GM18868 (cell line): Measurements from ENCODE around the gene PRDM1.
"Not testable (repeated sequence)": the region's sequence is repeated elsewhere in the genome, so short reads cannot be mapped to it uniquely, and the experiment has no call there.

ENCODE experiments used
- ATAC-seq: cut with Tn5 transposase; IDR thresholded peaks from one replicate; pipeline ENCODE4 v1.9.1; 2021; ENCODE audit warnings: mild to moderate bottlenecking, moderate library complexity; ENCODE audit not compliant: unreplicated experiment

The PRDM1 gene

DNA sequence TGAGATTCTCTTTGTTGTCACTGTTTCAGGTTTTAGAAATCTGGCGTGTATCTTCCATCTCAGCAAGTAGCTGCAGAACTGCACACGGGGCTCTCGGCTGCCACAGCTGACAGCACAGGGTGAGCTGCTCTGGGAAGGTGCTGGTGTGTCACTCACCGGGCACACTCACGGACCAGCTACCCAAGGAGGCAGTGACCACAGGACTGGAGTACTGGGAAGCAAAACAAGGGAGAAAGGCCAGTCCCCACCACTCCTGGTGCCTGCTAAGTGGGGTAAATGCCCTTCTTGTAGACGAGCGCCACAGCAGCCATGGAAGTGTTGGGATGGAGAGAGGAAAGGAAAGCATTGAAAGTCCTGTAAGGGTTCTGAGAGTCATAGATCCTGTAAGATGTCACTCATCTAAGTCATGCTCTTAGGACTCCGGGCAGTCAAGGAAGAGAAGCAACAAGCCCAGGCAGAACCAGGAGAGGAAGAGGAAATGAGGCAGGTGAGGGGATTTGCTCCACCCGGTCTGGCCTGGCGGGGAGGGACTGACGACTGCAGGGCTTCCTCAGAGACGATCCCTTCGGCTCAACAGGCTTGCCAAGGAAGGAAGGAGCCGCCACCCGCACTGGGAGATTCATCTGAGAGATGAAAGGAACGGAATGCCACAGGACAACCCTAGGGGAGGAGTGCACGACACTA is 48.1 kb downstream of the PRDM1 start:
- ATAC-seq: no peak

DNA sequence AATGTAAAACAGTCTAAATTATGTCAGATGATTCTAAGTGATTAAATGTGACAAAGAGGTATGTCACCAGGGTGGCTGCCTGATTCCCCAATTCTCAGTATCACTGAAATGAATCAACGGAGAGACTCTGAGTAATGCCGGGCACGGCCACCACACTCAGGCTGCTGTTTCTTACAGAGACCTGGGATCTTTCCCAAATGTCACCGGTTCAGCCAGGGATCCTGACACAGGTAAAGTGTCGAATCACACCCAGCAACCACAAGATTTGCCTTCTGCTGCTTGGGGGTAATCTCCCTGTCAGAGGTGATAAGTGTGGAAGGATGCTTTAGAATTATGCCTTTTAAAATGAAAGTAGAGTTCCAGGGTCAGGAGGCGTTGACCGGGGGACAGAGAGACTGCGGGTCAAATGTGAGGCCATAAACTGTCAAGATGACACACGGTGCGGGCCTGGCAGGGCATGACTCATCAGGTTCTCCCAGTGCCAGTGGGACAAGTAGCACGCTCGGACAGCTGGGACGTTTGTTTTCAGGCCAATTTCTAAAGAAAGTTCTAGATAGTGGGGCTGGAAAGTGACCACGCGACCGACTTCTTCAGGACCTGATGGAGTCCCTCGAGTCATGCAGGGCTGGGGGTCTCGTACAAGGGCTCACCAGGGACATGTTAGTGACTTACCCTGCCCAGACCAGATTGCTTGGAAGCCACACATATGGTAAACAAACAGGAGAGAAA is 48.9 kb downstream of the PRDM1 start:
- no peak for ATAC-seq

DNA sequence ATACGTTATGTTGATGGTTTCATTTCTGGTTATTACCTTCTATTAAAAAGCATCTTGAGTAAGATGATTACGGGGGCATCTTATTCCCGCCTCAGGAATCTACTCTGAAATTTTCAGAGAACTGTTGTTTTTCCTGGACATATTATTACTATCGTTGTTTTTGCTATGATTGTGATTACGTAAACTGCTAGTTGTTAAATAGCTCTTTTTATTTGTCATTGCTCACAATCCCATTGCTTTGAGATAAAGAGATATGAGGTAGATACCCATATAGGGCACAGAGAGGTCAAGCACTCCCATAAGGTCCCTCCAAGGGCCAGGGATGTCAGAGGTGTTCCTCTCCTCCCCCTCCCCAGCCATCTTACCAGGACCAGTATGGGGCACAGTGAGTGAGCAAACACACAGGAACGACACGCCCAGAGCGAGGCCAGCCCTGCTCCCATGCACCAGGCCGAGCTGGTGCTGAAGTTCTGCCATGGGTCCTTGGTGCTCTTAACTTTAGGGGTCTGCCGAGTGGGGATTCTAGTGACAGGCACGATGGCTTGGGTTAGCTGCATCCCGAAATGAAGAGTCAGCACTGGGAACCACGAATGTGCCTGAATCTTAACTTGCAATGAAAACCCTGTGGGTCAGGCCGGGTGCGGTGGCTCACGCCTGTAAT is 49.9 kb downstream of the PRDM1 start:
- no peak for ATAC-seq

DNA sequence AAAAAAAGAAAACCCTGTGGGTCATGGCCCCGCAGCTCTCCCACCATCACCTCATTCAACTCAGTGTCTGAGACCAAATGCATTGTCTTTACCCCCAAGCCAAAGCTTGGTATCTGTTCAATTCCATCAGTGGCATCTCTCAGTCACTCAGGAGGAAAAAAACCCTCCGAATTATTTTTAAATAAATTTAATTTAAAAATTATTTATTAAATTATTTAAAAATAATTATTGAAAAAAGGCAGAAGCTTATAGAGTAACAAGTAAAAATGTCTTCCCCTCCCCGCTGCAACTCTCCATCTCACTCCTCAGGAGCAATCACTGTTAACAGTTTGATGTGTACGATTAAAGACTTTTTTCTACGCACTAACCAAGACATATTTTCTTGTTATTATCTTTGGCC is 50.7 kb downstream of the PRDM1 start:
- ATAC-seq: no peak

DNA sequence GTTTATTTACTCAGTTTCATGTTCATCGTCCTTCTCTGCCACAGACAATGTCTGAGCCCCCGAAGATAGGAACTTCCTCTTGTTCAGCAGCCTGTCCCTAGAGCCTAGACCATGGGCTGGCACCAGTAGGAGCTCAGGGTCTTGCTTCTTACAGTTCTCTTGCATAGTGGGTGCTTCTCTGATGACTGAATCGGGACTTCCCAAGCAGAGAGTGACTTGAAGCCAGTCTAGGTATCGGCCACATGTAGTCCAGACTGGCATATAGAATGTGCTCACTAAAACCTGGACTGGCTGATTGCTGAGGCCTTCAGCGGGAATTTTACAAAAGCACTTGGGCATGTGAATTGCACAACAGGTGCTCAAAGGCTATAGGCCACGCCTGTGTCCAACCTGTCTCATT is 52.0 kb downstream of the PRDM1 start:
- no peak for ATAC-seq

DNA sequence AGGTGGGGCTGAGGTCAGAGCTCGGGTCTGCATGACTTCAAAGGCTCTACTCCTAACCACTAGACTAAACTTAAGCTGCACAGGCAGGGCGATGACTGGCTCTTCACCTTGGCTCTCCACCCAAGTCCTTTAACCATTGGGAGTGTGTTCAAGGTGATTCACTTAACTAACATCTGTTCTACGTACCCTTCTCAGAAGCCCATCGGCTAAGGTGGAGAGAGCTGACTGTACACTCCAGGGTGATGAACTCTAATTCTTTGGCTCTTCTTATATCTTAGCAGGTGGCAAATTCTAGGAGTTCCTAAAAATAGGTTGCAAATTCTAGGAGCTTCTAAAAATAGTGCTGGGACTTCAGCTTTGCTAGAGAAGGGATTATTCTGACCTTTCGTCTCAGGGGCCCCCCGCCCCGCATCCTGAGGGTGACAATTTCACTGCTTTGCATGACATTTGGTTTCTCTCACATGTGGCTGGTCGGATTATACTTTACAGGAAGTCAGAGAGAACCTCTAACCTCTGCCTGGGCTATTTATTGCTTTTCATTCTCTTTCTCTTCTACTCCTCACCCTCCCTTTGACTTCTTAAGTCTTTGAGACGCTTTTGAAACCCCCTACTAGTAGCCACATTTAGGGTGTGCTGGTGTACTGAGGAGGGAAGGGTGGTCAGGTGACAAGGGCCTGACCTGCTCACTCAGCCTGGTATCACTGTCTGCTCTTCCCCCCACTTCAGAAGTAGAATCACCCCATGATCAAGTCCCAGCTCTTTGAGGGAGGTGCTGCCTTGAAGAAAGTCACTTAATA is 55.5 kb downstream of the PRDM1 start:
- peak; percentile 68 for ATAC-seq

DNA sequence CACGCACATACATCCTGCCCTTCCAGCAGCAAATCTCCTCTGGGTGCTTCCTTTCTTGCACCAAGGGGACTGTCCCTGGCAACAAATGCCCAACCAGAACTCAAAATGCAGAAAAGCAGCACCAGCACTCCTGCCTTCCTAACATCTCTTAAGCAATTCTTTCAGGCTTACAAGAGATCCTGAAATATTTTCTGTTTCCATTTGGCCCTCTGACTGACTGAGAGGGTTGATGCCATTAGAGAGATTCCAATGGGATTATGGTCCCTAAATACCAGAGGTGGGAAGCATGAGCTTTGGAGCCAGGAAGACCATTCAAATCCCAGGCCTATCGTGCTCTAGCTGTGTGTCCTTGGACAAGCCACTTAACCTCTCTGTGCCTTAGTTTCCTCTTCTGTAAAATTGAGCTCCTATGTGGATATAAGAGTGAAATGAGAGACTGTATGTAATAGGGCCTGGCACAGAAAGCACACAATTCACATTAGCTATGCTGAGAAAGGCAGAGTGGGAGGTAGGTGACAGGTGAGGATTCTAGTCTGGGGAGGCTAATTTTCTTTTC is 56.8 kb downstream of the PRDM1 start:
- ATAC-seq: no peak

DNA sequence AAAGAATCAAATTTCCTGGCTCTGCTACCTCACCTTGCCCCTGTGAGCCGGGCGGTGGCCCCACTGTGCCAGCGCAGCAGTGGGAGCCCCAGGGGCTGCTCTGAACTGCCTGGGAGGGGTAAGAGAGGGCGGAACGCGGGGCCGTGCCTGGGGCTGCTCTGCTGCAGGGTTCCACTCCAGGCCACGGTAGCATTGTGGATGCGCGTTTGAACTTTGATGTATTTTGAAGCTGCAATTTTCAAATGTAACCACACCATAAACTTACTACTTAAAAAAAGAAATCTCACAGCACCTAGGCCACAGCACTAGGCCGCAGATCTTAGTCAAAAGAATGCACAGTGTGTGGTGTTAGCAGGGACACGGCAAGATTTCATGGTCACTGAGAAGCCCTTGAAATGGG is 57.5 kb downstream of the PRDM1 start:
- ATAC-seq: no peak

DNA sequence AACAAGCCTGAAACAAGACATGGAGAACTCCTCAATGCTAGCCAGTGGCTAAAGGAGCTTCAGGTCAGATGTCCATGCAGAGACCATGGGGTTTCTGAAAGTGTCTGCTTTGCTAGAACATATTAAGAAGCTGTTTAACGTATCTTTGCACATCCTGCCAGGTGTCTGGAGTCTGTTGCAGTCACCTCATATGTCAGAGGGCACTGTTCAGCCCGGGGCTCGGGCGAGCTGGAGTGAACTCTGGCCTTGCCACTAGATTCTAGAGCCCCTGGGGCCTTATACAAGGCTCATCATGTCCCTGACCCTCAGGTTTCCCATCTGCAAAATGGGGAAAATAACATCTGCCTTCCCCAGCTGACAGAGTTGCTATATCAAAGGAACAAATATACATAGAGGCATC is 59.0 kb downstream of the PRDM1 start:
- no peak for ATAC-seq

DNA sequence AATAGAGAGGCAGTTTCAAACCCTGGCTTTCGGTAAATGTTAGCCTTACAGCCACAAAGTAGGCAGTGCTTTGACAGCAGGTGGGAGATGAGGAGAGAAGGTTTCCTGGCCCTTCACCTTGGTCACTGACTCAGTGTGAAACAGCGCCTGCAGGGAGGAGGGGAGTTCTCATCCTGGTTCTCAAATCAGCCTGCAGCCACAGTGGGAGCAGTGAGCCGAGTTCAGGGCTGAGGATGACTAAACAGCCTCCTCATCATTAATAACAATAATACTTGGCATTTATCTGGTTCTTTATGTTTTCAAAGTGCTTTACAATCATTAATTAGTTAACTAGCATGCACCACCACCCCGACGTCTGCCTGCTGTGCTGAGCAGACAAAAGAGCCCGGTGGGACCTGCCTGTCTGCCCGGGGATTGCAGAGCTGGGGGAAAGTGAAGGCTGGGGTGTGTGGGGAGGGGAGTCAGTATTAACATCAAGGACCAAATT is 59.6 kb downstream of the PRDM1 start:
- ATAC-seq: no peak

DNA sequence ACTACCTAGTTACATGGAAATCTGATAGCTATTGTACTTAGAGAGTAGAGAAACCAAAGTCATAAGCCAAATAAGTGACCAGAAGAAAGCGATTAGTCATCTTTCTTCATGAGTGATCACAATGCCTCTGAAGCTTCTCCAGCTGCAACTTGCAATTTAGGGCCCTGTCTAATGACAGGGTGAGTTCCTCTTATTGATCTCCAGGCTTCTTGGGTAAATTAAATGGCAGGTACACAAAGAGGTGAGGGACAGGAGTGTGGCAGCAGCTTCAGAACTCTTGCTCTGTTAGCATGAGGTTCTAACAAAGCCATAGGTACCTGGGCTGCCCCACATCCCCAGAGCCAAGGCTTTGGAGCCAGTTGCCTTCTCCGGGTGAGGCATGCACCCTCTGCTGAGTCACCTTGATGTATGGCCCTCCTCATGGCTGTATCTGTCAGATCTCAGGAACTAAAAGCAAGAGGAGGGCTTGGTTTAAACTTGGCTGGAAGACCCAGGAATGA is 60.8 kb downstream of the PRDM1 start:
- peak; percentile 60 for ATAC-seq

DNA sequence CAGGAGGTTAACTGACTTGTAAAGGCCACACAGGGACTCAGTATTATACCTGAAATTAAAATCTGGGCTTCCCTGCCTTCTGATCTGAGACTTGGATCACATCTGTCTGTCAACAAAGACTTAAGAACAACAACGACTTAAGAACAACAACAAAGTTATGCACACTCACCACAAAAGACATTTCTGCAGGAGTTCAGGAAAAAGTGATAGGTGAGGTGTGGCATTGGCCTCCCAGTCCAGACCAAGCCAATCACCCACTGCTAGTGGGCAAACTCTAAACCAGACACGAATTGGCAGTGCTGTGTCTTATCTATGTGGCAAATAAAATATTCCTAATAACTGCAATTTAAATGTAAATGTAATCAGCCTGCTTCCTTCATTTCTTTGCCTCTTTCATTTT is 61.3 kb downstream of the PRDM1 start:
- no peak for ATAC-seq

DNA sequence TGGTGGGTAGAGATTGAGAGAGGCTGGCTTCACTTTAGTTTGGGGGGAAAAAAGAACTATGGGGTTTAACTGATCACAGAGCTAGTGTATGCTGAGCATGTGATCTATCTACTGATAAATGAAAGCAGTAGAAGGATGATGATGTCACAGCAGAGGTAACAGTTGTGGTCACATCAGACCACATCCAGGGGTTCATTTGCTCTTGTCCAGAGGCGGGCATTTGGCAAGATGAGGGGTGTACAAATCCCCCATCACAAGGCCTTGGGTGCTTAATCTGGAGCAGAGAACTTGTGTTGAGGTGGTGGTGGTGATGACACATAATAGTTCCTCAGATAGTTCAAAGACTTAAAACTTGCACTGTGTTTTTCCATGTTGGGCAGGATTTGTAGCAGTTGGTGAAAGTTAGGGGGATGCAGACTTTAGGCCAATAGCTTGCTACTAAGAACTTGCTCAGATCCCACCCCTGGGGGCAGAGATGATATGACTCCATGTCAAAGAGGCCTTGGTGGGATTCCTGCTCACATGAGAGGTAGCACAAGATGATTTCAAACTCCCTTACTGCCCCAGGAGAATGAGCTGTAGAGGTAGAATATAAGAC is 63.4 kb downstream of the PRDM1 start:
- ATAC-seq: no peak

DNA sequence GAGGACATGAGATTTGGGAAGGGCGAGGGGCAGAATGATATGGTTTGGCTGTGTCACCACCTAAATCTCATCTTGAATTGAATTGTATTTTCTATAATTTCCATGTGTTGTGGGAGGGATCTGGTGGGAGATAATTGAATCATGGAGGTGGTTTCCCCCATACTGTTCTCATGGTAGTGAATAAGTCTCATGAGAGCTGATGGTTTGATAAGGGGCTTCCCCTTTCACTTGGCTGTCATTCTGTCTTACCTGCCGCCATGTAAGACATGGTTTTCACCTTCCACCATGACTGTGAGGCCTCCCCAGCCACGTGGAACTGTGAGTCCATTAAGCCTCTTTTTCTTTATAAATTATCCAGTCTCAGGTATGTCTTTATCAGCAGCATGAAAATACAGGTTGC is 66.3 kb downstream of the PRDM1 start:
- not testable (repeated sequence) for ATAC-seq

DNA sequence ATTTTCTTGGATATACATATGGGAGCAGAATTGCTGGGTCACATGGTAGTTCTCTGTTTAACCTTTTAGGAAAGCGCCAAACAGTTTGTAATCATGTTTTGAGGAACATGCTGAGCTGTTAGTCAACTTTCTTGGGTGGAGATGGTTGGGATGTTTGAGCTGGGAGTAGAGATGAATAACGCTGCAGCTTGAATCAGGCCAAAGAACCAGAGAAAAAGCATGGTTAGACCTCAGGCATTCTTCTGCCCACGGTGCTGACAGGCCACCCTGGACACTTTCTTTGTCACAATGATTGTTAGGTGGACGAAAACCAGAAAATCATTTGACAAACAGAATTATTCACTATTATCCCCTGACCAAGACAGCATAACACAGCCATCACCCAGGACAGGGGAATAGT is 66.8 kb downstream of the PRDM1 start:
- no peak for ATAC-seq

DNA sequence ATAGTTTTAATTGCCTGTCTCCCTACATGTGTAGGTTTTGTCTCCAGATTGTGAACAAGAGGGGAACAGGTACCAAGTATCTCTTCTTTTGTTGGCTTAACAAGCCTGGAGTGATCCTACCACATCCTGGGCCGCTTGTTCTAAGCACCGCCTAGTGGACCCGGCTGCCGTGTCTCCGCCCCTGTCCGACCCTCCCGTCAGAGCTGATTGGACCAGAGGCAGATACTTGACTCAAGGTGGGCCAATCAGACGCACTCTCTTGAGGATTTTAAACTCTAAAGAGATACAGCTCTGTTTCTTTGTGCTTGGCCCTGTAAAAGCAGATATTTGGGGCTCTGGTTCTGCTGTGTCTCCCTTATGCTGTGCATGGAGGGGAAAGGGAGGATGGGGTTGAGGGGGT is 68.2 kb downstream of the PRDM1 start:
- ATAC-seq: no peak

DNA sequence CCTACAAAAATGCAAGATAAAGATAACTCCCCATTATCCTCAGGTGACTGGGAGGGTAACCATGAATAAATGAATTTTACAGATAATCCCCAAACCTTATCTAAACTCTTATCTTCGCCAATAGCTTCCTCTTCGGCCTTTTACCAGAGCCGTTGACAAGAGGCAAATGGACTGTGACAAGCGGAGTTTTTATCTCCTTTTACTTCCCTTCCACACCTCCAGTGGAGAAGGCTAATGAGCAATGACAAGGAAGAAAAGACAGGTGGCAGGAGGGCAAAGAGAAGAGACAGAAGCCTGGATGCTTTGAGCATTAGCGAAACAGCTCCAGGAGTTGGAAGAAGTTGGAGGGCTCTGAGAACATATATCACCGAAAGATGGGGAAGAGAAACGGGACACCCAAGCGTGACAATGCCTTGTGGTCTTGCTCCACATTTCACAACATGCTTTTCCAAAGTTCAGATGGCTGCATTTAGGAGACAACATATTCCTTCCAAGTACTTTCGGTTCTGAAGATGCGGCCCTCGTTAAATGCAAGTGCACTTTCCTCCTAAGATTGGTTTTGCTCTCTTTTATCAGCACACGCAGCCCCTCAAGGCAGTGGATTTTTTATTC is 69.2 kb downstream of the PRDM1 start:
- no peak for ATAC-seq

DNA sequence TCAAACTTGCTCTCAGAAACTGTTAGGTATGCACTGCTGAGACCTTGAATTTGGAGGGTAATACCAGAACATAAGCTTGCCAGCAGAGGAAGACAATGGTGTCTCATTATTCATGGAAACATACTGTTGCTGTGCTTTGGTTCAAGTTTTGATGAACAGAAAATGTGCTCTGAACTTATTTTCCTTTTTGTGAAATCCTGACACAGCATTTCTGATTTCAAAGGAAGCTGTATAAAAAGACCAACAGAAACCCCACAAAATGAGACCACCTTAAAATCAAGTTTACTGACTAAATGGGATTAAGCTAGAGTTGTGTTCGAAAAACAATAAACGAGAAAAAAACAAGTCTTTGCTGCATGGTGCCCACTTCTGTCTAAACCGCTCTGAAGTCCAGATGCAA is 70.3 kb downstream of the PRDM1 start:
- ATAC-seq: no peak

DNA sequence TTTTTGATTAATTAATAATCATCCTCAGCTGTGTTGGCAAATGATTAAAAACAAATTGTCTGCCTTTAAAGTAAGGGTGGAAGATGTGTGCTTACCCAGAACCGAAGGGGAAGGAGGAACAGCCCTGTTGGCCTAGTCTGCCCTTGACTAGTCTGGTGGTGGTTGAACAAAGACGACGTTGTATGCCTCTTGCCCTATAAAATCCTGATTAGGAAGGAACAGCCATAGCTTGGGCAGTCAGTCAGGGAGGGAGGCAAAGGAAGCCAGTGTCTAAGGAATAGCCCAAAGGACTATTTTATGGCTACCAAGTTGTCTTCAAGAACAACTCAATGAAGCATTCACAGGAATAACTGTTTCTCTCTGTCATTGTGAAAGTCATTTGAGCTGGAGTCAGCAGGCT is 70.7 kb downstream of the PRDM1 start:
- no peak for ATAC-seq

DNA sequence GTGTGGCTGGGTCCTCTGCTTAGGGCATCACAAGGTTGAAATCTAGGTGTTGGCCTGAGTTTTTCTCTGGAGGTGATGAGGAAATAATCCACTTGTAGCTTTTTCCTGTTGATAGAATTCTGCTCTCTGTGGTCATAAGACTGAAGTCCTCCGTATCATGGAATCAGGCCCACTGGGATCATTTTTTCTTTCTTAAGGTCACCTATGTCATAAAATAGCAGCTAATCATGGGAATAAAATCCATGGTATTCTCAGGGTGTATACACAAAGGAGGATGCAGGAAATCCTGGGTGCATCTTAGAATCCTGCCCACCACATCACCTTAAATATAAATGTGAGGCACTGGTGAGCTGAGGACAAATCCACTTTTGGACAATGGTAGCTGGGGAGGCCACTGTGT is 72.7 kb downstream of the PRDM1 start:
- ATAC-seq: no peak
